Measurements from ENCODE around the gene MPRIP.
A peak's percentile ranks its signal among the peaks of the same experiment; 100 is the strongest.

The MPRIP gene

DNA sequence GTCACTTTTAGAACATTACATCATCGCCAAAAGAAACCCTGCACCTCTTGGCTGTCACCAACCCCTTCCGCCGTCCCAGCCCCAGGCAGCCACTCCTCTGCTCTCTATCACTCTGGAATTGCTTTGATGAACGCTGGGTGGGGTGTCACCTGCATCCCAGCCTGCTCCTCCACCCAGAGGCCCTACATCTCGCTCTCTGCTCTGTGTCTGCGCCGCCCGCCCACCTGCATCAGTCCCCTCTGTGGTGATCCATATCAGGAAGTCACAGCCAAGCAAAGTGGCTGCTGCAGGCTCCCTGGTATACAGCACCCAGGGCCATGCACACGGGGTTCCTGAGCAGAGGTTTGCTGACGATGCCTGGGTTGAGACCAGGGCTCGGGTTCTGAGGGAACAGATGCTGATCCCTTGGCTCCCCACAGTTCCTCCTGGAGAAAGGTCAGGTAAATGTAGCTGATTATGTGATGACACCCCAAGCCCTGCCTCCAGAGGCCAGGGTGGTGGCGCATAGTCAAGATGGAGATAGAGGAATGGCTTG, 30.8 kb downstream of the MPRIP start:
- CTCF ChIA-PET = no interaction called here
- H3K9me3 ChIP-seq (ENCODE audit: control insufficient read depth, insufficient read depth, low read depth, low read length) = no peaks in the 10 kb centered on the region
- peaks cover 8 to 54% of the 10 kb centered on the region in 2 experiments for H3K36me3 ChIP-seq (ENCODE audit: control insufficient read depth in 2 of 2, insufficient read depth in 1 of 2, low read length in 2 of 2)
- no peak overlapping the region for H3K4me3 ChIP-seq (ENCODE audit: low read depth, low read length)
- peaks cover 10% of the 10 kb centered on the region for H3K4me1 ChIP-seq (ENCODE audit: control insufficient read depth, insufficient read depth, low read length)
- no peak for TF ChIP-seq GLI4 (tag by site-specific recombination; IDR thresholded peaks at IDR 0.05)
- no peak for TF ChIP-seq ZBTB17 (tag by site-specific recombination; IDR thresholded peaks at IDR 0.05)
- TF ChIP-seq FEZF1 (tag by site-specific recombination; IDR thresholded peaks at IDR 0.05) = no peak
- TF ChIP-seq ZNF560 (tag by site-specific recombination; IDR thresholded peaks at IDR 0.05; ENCODE audit: borderline replicate concordance) = no peak
- TF ChIP-seq, protein P1, sequence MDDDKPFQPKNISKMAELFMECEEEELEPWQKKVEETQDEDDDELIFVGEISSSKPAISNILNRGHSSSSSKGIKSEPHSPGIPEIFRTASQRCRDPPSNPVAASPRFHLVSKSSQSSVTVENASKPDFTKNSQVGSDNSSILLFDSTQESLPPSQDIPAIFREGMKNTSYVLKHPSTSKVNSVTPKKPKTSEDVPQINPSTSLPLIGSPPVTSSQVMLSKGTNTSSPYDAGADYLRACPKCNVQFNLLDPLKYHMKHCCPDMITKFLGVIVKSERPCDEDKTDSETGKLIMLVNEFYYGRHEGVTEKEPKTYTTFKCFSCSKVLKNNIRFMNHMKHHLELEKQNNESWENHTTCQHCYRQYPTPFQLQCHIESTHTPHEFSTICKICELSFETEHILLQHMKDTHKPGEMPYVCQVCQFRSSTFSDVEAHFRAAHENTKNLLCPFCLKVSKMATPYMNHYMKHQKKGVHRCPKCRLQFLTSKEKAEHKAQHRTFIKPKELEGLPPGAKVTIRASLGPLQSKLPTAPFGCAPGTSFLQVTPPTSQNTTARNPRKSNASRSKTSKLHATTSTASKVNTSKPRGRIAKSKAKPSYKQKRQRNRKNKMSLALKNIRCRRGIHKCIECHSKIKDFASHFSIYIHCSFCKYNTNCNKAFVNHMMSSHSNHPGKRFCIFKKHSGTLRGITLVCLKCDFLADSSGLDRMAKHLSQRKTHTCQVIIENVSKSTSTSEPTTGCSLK (tag by site-specific recombination; IDR thresholded peaks at IDR 0.05) = no peak
- TF ChIP-seq ZNF404 (tag by site-specific recombination; IDR thresholded peaks at IDR 0.05) = no peak
- TF ChIP-seq GLI2 (tag by site-specific recombination; IDR thresholded peaks at IDR 0.05; ENCODE audit: borderline replicate concordance, low read depth) = no peak
- no peak for TF ChIP-seq KLF16 (tag by site-specific recombination; IDR thresholded peaks at IDR 0.05)
- TF ChIP-seq ZNF626 (tag by site-specific recombination; IDR thresholded peaks at IDR 0.05) = no peak
- TF ChIP-seq MZF1 (tag by site-specific recombination; IDR thresholded peaks at IDR 0.05; ENCODE audit: borderline replicate concordance) = no peak
- TF ChIP-seq, protein P2, sequence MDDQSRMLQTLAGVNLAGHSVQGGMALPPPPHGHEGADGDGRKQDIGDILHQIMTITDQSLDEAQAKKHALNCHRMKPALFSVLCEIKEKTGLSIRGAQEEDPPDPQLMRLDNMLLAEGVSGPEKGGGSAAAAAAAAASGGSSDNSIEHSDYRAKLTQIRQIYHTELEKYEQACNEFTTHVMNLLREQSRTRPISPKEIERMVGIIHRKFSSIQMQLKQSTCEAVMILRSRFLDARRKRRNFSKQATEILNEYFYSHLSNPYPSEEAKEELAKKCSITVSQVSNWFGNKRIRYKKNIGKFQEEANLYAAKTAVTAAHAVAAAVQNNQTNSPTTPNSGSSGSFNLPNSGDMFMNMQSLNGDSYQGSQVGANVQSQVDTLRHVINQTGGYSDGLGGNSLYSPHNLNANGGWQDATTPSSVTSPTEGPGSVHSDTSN (CRISPR knock-in tag; IDR thresholded peaks at IDR 0.05) = no peak
- TF ChIP-seq, protein P3, sequence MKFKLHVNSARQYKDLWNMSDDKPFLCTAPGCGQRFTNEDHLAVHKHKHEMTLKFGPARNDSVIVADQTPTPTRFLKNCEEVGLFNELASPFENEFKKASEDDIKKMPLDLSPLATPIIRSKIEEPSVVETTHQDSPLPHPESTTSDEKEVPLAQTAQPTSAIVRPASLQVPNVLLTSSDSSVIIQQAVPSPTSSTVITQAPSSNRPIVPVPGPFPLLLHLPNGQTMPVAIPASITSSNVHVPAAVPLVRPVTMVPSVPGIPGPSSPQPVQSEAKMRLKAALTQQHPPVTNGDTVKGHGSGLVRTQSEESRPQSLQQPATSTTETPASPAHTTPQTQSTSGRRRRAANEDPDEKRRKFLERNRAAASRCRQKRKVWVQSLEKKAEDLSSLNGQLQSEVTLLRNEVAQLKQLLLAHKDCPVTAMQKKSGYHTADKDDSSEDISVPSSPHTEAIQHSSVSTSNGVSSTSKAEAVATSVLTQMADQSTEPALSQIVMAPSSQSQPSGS (tag by site-specific recombination; IDR thresholded peaks at IDR 0.05; ENCODE audit: low read depth) = peak; percentile 70; the same call in 1 of the 2 replicates
- TF ChIP-seq ZNF555 (tag by site-specific recombination; conservative IDR thresholded peaks at IDR 0.05) = no peak
- TF ChIP-seq, protein P4, sequence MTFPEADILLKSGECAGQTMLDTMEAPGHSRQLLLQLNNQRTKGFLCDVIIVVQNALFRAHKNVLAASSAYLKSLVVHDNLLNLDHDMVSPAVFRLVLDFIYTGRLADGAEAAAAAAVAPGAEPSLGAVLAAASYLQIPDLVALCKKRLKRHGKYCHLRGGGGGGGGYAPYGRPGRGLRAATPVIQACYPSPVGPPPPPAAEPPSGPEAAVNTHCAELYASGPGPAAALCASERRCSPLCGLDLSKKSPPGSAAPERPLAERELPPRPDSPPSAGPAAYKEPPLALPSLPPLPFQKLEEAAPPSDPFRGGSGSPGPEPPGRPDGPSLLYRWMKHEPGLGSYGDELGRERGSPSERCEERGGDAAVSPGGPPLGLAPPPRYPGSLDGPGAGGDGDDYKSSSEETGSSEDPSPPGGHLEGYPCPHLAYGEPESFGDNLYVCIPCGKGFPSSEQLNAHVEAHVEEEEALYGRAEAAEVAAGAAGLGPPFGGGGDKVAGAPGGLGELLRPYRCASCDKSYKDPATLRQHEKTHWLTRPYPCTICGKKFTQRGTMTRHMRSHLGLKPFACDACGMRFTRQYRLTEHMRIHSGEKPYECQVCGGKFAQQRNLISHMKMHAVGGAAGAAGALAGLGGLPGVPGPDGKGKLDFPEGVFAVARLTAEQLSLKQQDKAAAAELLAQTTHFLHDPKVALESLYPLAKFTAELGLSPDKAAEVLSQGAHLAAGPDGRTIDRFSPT (tag by site-specific recombination; IDR thresholded peaks at IDR 0.05) = no peak
- peak; percentile 8; the same call in 1 of the 2 replicates for TF ChIP-seq ZNF341 (tag by site-specific recombination; IDR thresholded peaks at IDR 0.05; ENCODE audit: low read depth)
- TF ChIP-seq ZFHX2 (tag by site-specific recombination; conservative IDR thresholded peaks at IDR 0.05) = 0 out of 2 replicates have a peak, but pooled peaks have one; percentile 6
- TF ChIP-seq YY2 (tag by site-specific recombination; IDR thresholded peaks at IDR 0.05) = no peak
- no peak for TF ChIP-seq ZNF266 (tag by site-specific recombination; IDR thresholded peaks at IDR 0.05; ENCODE audit: low read depth)
- no peak for TF ChIP-seq ZNF544 (tag by site-specific recombination; IDR thresholded peaks at IDR 0.05)
- peak; percentile 57 for TF ChIP-seq KLF1 (tag by site-specific recombination; IDR thresholded peaks at IDR 0.05)
- TF ChIP-seq SP3 (tag by site-specific recombination; IDR thresholded peaks at IDR 0.05) = no peak
- no peak for TF ChIP-seq ZNF24 (tag by site-specific recombination; IDR thresholded peaks at IDR 0.05)
- TF ChIP-seq ZNF174 (tag by site-specific recombination; IDR thresholded peaks at IDR 0.05) = no peak
- TF ChIP-seq, protein P5, sequence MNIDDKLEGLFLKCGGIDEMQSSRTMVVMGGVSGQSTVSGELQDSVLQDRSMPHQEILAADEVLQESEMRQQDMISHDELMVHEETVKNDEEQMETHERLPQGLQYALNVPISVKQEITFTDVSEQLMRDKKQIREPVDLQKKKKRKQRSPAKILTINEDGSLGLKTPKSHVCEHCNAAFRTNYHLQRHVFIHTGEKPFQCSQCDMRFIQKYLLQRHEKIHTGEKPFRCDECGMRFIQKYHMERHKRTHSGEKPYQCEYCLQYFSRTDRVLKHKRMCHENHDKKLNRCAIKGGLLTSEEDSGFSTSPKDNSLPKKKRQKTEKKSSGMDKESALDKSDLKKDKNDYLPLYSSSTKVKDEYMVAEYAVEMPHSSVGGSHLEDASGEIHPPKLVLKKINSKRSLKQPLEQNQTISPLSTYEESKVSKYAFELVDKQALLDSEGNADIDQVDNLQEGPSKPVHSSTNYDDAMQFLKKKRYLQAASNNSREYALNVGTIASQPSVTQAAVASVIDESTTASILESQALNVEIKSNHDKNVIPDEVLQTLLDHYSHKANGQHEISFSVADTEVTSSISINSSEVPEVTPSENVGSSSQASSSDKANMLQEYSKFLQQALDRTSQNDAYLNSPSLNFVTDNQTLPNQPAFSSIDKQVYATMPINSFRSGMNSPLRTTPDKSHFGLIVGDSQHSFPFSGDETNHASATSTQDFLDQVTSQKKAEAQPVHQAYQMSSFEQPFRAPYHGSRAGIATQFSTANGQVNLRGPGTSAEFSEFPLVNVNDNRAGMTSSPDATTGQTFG (tag by site-specific recombination; IDR thresholded peaks at IDR 0.05; ENCODE audit: borderline replicate concordance) = no peak
- peak; percentile 65; the same call in 1 of the 2 replicates for TF ChIP-seq ZNF600 (tag by site-specific recombination; IDR thresholded peaks at IDR 0.05)
- TF ChIP-seq ZNF248 (tag by site-specific recombination; IDR thresholded peaks at IDR 0.05) = no peak
- POLR2A ChIA-PET = no interaction called here
- no peak overlapping the region for H3K27ac ChIP-seq (ENCODE audit: extremely low read depth, low read depth, low read length)
